HG02970 (cell line): ENCODE data around the gene NXPE4.
"Not testable (repeated sequence)": the region's sequence is repeated elsewhere in the genome, so short reads cannot be mapped to it uniquely, and the experiment has no call there.

Source experiments
- ATAC-seq: cut with Tn5 transposase; IDR thresholded peaks from one replicate; pipeline ENCODE4 v1.9.1; 2021; ENCODE audit warnings: mild to moderate bottlenecking, moderate library complexity, moderate number of reproducible peaks; ENCODE audit not compliant: unreplicated experiment, low FRiP score

The NXPE4 gene

GRCh38 chr11:114610984-114611944, 15.7 kb upstream of the NXPE4 start:
- no peak for ATAC-seq

GRCh38 chr11:114610550-114610949, 15.0 kb upstream of the NXPE4 start:
- ATAC-seq: no peak

- no peak for ATAC-seq
Observed at GRCh38 chr11:114609429-114609828, 13.8 kb upstream of the NXPE4 start.

GRCh38 chr11:114608605-114609004, 13.0 kb upstream of the NXPE4 start:
- not testable (repeated sequence) for ATAC-seq

GRCh38 chr11:114607753-114608459, 12.3 kb upstream of the NXPE4 start:
- ATAC-seq: no peak

GRCh38 chr11:114606802-114607075, 11.2 kb upstream of the NXPE4 start:
- not testable (repeated sequence) for ATAC-seq

- ATAC-seq: no peak
Observed at GRCh38 chr11:114606003-114606801, 10.6 kb upstream of the NXPE4 start.

- no peak for ATAC-seq
Observed at GRCh38 chr11:114605370-114605769, 9.8 kb upstream of the NXPE4 start.

- no peak for ATAC-seq
Observed at GRCh38 chr11:114604886-114605285, 9.3 kb upstream of the NXPE4 start.

GRCh38 chr11:114604179-114604813, 8.7 kb upstream of the NXPE4 start:
- ATAC-seq: no peak

- not testable (repeated sequence) for ATAC-seq
Observed at GRCh38 chr11:114603151-114603550, 7.6 kb upstream of the NXPE4 start.

GRCh38 chr11:114598461-114598860, 2.9 kb upstream of the NXPE4 start:
- no peak for ATAC-seq

GRCh38 chr11:114596175-114596919, 761 bp upstream of the NXPE4 start:
- no peak for ATAC-seq

GRCh38 chr11:114594703-114595102, 883 bp downstream of the NXPE4 start:
- ATAC-seq: no peak

- ATAC-seq: no peak
Observed at GRCh38 chr11:114587398-114587953, 8.1 kb downstream of the NXPE4 start.

- no peak for ATAC-seq
Observed at GRCh38 chr11:114586797-114587196, 8.8 kb downstream of the NXPE4 start.

- ATAC-seq: no peak
Observed at GRCh38 chr11:114571712-114572111, 23.9 kb downstream of the NXPE4 start.

- no peak for ATAC-seq
Observed at GRCh38 chr11:114569801-114570200, 25.8 kb downstream of the NXPE4 start.

GRCh38 chr11:114566276-114566675, 29.3 kb downstream of the NXPE4 start:
- ATAC-seq: no peak
